GM12878 (cell line): ENCODE data around the gene ATG9A. TPM values are rescaled to one million over a fixed set of nuclear protein-coding genes. Genes with fewer than 3 reads are reported as not detected.

Source experiments
- ATAC-seq: fragments of 200-7000 bp; cut with Tn5 transposase; 3 replicates; pipeline ENCODE4 v1.9.1; 2020; ENCODE audit warnings: mild to moderate bottlenecking, moderate library complexity
- BruUV-seq: library from RNA; stranded (reverse); fragments of 400-500 nt; replicated peaks from 2 replicates; lab custom pipeline; 2021; lab: Mats Ljungman, UMichigan
- CTCF ChIA-PET: fragments of 300-600 bp; sonication (Branson Sonifier 250); formaldehyde crosslinking; extraction: SDS; loops from one replicate; lab custom pipeline; 2021; ENCODE audit warnings: inconsistent platforms; lab: Yijun Ruan, JAX
- POLR2A ChIA-PET: fragments of 350-600 bp; formaldehyde crosslinking; extraction: SDS; loops from one replicate; lab custom pipeline; 2021; ENCODE audit warnings: inconsistent platforms; lab: Charles Lee
- RAD21 ChIA-PET: fragments of 300-600 bp; sonication (Branson Sonifier 250); formaldehyde crosslinking; loops from one replicate; lab custom pipeline; 2023; ENCODE audit warnings: antibody characterized with exemption; ENCODE audit not compliant: unreplicated experiment; lab: Charles Lee
- SMC1A ChIA-PET: fragments of 300-600 bp; sonication (Branson Sonifier 250); formaldehyde crosslinking; loops from one replicate; lab custom pipeline; 2023; ENCODE audit not compliant: unreplicated experiment, uncharacterized antibody; lab: Charles Lee
- DNase-seq: peaks from one replicate; pipeline ENCODE4 v3.0.0-alpha.2; 2011; ENCODE audit warnings: low read depth, low spot score
- FAIRE-seq: peaks from 3 replicates; lab custom pipeline; 2011; peaks lifted over from hg19 to GRCh38; lab: Jason Lieb, UNC
- H2AFZ ChIP-seq: 2 replicates; pipeline ENCODE4 v1.6.0; 2011; ENCODE audit warnings: low read depth, low read length, control low read depth; ENCODE audit not compliant: control insufficient read depth
- H3K27ac ChIP-seq: 2 replicates; pipeline ENCODE4 v1.5.1; 2011; ENCODE audit warnings: control low read depth; ENCODE audit not compliant: control insufficient read depth, insufficient read depth
- H3K27me3 ChIP-seq, 2 experiments: replicated peaks in 1 of 2; 2 replicates each; pipeline versions ENCODE4 v1.6.0 to v1.6.1; 2011; ENCODE audit warnings: low read length in 1 of 2; ENCODE audit not compliant: control insufficient read depth in 2 of 2, insufficient read depth in 2 of 2
- H3K36me3 ChIP-seq, 2 experiments: 2 replicates each; pipeline ENCODE4 v1.5.1; 2011; ENCODE audit warnings: low read length in 1 of 2; ENCODE audit not compliant: control insufficient read depth in 2 of 2, insufficient read depth in 2 of 2
- H3K4me1 ChIP-seq: 2 replicates; pipeline ENCODE4 v1.6.1; 2011; ENCODE audit warnings: mild to moderate bottlenecking, low read length, moderate library complexity, mixed read lengths; ENCODE audit not compliant: control insufficient read depth, insufficient read depth
- H3K4me2 ChIP-seq: 2 replicates; pipeline ENCODE4 v1.6.0; 2011; ENCODE audit warnings: control low read depth; ENCODE audit not compliant: control insufficient read depth, insufficient read depth
- H3K4me3 ChIP-seq: fragments of 200-600 bp; sonication (generic); 2 replicates; pipeline ENCODE4 v1.5.1; 2016
- H3K79me2 ChIP-seq: 2 replicates; pipeline ENCODE4 v1.6.0; 2011; ENCODE audit warnings: low read length; ENCODE audit not compliant: control insufficient read depth, insufficient read depth
- H3K9ac ChIP-seq: 2 replicates; pipeline ENCODE4 v1.8.0; 2011; ENCODE audit warnings: low read length, control low read depth, mixed read lengths; ENCODE audit not compliant: control insufficient read depth, insufficient read depth
- H3K9me3 ChIP-seq: replicated peaks from 3 replicates; pipeline ENCODE4 v1.5.1; 2011; ENCODE audit warnings: mild to moderate bottlenecking, low read length; ENCODE audit not compliant: control insufficient read depth, insufficient read depth
- H4K20me1 ChIP-seq: 2 replicates; pipeline ENCODE4 v1.6.0; 2011; ENCODE audit not compliant: control insufficient read depth, insufficient read depth
- CBX5 ChIP-seq: sonication (generic); IDR thresholded peaks from 2 replicates; pipeline ENCODE4 v1.6.1; 2016; ENCODE audit warnings: low read depth, moderate library complexity, mild to moderate bottlenecking, inconsistent platforms
- CEBPB ChIP-seq, 2 experiments: fragments of 150-350 bp in 1 of 2; IDR thresholded peaks; 2 replicates each; pipeline ENCODE4 v1.6.1; 2012 to 2014; ENCODE audit warnings: low read depth in 2 of 2, low read length in 2 of 2, borderline replicate concordance in 1 of 2, inconsistent platforms in 1 of 2
- ETV6 ChIP-seq, 2 experiments: fragments of 450-650 bp in 1 of 2; IDR thresholded peaks in 1 of 2; conservative IDR thresholded peaks in 1 of 2; 2 replicates each; pipeline ENCODE4 v1.6.1; 2014; ENCODE audit warnings: antibody characterized with exemption in 1 of 2, borderline replicate concordance in 1 of 2, low read depth in 1 of 2, mild to moderate bottlenecking in 1 of 2, moderate library complexity in 1 of 2
- FOXK2 ChIP-seq: fragments of 450-650 bp; IDR thresholded peaks from 2 replicates; pipeline ENCODE4 v1.6.1; 2017; ENCODE audit warnings: mild to moderate bottlenecking, moderate library complexity
- MYC ChIP-seq: IDR thresholded peaks from 2 replicates; pipeline ENCODE4 v1.6.1; 2011; ENCODE audit warnings: mild to moderate bottlenecking, low read length, moderate library complexity, inconsistent platforms; ENCODE audit not compliant: insufficient read depth, insufficient replicate concordance, insufficient read length, severe bottlenecking
- NFYA ChIP-seq: IDR thresholded peaks from 2 replicates; pipeline ENCODE4 v1.6.1; 2011; ENCODE audit warnings: low read depth, mild to moderate bottlenecking, low read length, improper control_type of control experiment, borderline replicate concordance
- RAD51 ChIP-seq: fragments of 450-650 bp; IDR thresholded peaks from 2 replicates; pipeline ENCODE4 v1.6.1; 2016; ENCODE audit warnings: moderate library complexity, mild to moderate bottlenecking, inconsistent platforms
- RELB ChIP-seq: fragments of 450-650 bp; IDR thresholded peaks from 2 replicates; pipeline ENCODE4 v1.6.1; 2017; ENCODE audit warnings: low read depth, mild to moderate bottlenecking, moderate library complexity
- SMAD5 ChIP-seq: IDR thresholded peaks from 2 replicates; pipeline ENCODE4 v1.6.1; 2016; ENCODE audit warnings: antibody characterized with exemption, low read depth
- SMC3 ChIP-seq: IDR thresholded peaks from 2 replicates; pipeline ENCODE4 v1.6.1; 2011; ENCODE audit warnings: low read length, improper control_type of control experiment, borderline replicate concordance
- WGBS: methylation state at CpG from one replicate; pipeline ENCODE4 v1.1.6; 2016; ENCODE audit warnings: low lambda C conversion rate; ENCODE audit not compliant: insufficient replicate concordance, insufficient coverage; ENCODE audit errors: missing lambda C conversion rate; 5-methylcytosine and 5-hydroxymethylcytosine counted together
- in situ Hi-C: fragments of 300-500 bp; cut with MboI; formaldehyde crosslinking; loops from 9 replicates; pipeline ENCODE4 v1.14.3; 2018; ENCODE audit warnings: mixed read lengths
- intact Hi-C: fragments of 100-400 bp; cut with micrococcal nuclease; formaldehyde crosslinking; loops from one replicate; pipeline ENCODE4 v1.14.2; 2022; ENCODE audit not compliant: unreplicated experiment
- polyA plus RNA-seq, 11 experiments: library from polyadenylated mRNA; depleted of rRNA in 4 of 11; unstranded in 6 of 11; stranded (reverse) in 5 of 11; fragments of >200 nt; fragmentation: Nextera tagmentation in 4 of 11; fragmentation: Illumina TruSeq in 1 of 11; extraction: Ambion mirVana in 4 of 11; extraction: Trizol in 1 of 11; gene quantifications; 1 replicate in 1 of 11; 2 replicates in 10 of 11; pipeline versions ENCODE4 v1.2.1 to v1.2.3, GENCODE V29; 2011 to 2016; ENCODE audit warnings: inconsistent platforms in 2 of 11, missing spikeins in 2 of 11, low read depth in 1 of 11
- total RNA-seq, 4 experiments: library from RNA; depleted of rRNA in 3 of 4; stranded (reverse); fragments of >200 nt in 3 of 4; fragmentation: Illumina TruSeq in 1 of 4; extraction: Trizol in 1 of 4; gene quantifications; 2 replicates each; pipeline versions ENCODE4 v1.2.1 to v1.2.3, GENCODE V29; 2013 to 2021
- TF ChIP-seq, protein P1 (sequence below): fragments of 450-650 bp; IDR thresholded peaks from 2 replicates; pipeline ENCODE4 v1.6.1; 2017; ENCODE audit warnings: mild to moderate bottlenecking, low read depth, inconsistent platforms; ENCODE audit not compliant: poor library complexity, severe bottlenecking
- TF ChIP-seq, protein P2 (sequence below): IDR thresholded peaks from 2 replicates; pipeline ENCODE4 v1.6.1; 2012; ENCODE audit warnings: mild to moderate bottlenecking, low read depth, low read length
- TF ChIP-seq, protein P3 (sequence below): IDR thresholded peaks from 2 replicates; pipeline ENCODE4 v1.6.1; 2012; ENCODE audit warnings: low read depth, low read length, improper control_type of control experiment

The ATG9A gene
- total and polyA plus RNA-seq, 10 of the 15 experiments (the other 5 are each of a cell fraction or from before 2014, with no cell fraction given), result 0.16 to 37.5 (median 14.6) TPM; not detected in 1

DNA sequence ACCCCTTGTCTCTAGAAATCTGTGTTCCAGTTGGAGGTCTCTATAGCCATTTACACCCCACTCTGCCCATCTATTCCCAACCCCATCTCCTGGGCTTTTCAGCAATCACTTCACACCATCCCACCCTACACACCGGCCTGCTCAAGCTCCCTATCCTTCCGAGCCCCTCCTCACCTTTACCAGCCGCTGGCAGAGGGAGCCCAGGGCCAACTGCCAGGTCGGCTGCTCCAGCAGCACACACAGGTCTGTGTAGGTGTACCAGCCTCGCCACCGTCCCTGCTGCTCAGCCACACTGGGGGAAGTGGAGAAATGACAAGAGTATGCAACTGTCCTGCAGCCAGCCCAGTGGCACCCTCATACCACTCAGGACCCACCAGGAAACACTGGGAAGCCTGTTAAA is 56.3 kb downstream of the ATG9A start:
- H2AFZ ChIP-seq, result no peak overlapping the region
- H3K4me3 ChIP-seq, result no peak overlapping the region
- H4K20me1 ChIP-seq, result no peaks in the 10 kb centered on the region
- peaks cover 19% of the 10 kb centered on the region for H3K79me2 ChIP-seq
- intact Hi-C loops, result no loop called here
- CTCF ChIA-PET, result interaction anchor here (0.5 to 5.6 kb wide), 6 partner anchors 11 to 344 kb away, joined by 3 to 48 read pairs (median 4); partner anchors contain the start of gene DNAJB2
- H3K4me1 ChIP-seq, result no peaks in the 10 kb centered on the region; the same call in 1 of the 2 replicates
- POLR2A ChIA-PET, result interaction anchor here (5.0 kb wide), 1 partner anchor 34 kb away, joined by 47 read pairs; the partner anchor contains the start of gene ZFAND2B
- WGBS, result 71% methylated on average over 6 of the region's 6 CpGs
- TF ChIP-seq RELB (no peak), ETV6 (conservative IDR thresholded peaks at IDR 0.05 in 1 of 2, IDR thresholded peaks at IDR 0.05 in 1 of 2; ENCODE audit: borderline replicate concordance in 1 of 2, low read depth in 1 of 2) (no peak), CBX5 (no peak), CEBPB (IDR thresholded peaks at IDR 0.05; ENCODE audit: borderline replicate concordance in 1 of 2, low read depth in 2 of 2, low read length in 2 of 2) (no peak), SMC3 (no peak), NFYA (no peak), FOXK2 (no peak), RAD51 (no peak), MYC (no peak), SMAD5 (no peak)
- TF ChIP-seq, protein P1, sequence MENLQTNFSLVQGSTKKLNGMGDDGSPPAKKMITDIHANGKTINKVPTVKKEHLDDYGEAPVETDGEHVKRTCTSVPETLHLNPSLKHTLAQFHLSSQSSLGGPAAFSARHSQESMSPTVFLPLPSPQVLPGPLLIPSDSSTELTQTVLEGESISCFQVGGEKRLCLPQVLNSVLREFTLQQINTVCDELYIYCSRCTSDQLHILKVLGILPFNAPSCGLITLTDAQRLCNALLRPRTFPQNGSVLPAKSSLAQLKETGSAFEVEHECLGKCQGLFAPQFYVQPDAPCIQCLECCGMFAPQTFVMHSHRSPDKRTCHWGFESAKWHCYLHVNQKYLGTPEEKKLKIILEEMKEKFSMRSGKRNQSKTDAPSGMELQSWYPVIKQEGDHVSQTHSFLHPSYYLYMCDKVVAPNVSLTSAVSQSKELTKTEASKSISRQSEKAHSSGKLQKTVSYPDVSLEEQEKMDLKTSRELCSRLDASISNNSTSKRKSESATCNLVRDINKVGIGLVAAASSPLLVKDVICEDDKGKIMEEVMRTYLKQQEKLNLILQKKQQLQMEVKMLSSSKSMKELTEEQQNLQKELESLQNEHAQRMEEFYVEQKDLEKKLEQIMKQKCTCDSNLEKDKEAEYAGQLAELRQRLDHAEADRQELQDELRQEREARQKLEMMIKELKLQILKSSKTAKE, result no peak
- TF ChIP-seq, protein P2, sequence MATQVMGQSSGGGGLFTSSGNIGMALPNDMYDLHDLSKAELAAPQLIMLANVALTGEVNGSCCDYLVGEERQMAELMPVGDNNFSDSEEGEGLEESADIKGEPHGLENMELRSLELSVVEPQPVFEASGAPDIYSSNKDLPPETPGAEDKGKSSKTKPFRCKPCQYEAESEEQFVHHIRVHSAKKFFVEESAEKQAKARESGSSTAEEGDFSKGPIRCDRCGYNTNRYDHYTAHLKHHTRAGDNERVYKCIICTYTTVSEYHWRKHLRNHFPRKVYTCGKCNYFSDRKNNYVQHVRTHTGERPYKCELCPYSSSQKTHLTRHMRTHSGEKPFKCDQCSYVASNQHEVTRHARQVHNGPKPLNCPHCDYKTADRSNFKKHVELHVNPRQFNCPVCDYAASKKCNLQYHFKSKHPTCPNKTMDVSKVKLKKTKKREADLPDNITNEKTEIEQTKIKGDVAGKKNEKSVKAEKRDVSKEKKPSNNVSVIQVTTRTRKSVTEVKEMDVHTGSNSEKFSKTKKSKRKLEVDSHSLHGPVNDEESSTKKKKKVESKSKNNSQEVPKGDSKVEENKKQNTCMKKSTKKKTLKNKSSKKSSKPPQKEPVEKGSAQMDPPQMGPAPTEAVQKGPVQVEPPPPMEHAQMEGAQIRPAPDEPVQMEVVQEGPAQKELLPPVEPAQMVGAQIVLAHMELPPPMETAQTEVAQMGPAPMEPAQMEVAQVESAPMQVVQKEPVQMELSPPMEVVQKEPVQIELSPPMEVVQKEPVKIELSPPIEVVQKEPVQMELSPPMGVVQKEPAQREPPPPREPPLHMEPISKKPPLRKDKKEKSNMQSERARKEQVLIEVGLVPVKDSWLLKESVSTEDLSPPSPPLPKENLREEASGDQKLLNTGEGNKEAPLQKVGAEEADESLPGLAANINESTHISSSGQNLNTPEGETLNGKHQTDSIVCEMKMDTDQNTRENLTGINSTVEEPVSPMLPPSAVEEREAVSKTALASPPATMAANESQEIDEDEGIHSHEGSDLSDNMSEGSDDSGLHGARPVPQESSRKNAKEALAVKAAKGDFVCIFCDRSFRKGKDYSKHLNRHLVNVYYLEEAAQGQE, result no peak
- TF ChIP-seq, protein P3, sequence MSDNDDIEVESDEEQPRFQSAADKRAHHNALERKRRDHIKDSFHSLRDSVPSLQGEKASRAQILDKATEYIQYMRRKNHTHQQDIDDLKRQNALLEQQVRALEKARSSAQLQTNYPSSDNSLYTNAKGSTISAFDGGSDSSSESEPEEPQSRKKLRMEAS, result no peak
- TF ChIP-seq, all 136 proteins: peak for 0
- Histone ChIP-seq H3K4me2 (no peak overlapping the region), H3K9me3 (no peaks in the 10 kb centered on the region), H3K27ac (no peak overlapping the region), H3K9ac (no peak overlapping the region), H3K36me3 (peaks cover 4 to 9% of the 10 kb centered on the region in 2 experiments), H3K27me3 (no peaks in the 10 kb centered on the region)
- in situ Hi-C loops, result loop anchor here (5.0 kb wide), 1 partner anchor 34 kb away; the partner anchor contains the start of gene ZFAND2B
- FAIRE-seq (no peak), DNase-seq (no peak), ATAC-seq (no peak)
- ChIA-PET RAD21 (interaction anchor here (1.4 to 4.1 kb wide), 2 partner anchors 36 to 123 kb away, joined by 3 to 33 read pairs; no protein-coding TSS in a partner anchor), SMC1A (interaction anchor here (0.7 to 1.4 kb wide), 4 partner anchors 16 to 122 kb away, joined by 3 to 6 read pairs (median 3); partner anchors contain the start of gene DNAJB2)
- BruUV-seq, result no TSS peak
